GM19397 (cell line): Measurements from ENCODE around the gene SLC17A7.
"Not testable (repeated sequence)": the region's sequence is repeated elsewhere in the genome, so short reads cannot be mapped to it uniquely, and the experiment has no call there.

Source experiments
- ATAC-seq: cut with Tn5 transposase; IDR thresholded peaks from one replicate; pipeline ENCODE4 v1.9.1; 2021; ENCODE audit warnings: mild to moderate bottlenecking, moderate library complexity; ENCODE audit not compliant: unreplicated experiment

The SLC17A7 gene

DNA sequence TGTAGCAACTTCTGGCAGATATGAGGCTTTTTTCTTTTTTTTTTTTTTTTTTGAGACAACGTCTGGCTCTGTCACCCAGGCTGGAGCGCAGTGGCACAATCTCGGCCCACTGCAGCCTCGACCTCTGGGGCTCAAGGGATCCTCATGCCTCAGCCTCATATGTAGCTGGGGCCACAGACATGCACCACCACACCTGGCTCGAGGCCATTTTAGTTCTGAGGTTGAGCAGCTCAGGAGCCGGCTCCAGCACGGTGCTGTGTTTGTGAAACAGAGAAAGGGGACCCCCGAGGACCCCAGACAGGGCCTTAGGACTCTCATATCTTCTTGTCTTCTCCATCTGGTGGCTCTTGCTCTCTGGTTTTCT lies 29.3 kb upstream of the SLC17A7 start:
- no peak for ATAC-seq

DNA sequence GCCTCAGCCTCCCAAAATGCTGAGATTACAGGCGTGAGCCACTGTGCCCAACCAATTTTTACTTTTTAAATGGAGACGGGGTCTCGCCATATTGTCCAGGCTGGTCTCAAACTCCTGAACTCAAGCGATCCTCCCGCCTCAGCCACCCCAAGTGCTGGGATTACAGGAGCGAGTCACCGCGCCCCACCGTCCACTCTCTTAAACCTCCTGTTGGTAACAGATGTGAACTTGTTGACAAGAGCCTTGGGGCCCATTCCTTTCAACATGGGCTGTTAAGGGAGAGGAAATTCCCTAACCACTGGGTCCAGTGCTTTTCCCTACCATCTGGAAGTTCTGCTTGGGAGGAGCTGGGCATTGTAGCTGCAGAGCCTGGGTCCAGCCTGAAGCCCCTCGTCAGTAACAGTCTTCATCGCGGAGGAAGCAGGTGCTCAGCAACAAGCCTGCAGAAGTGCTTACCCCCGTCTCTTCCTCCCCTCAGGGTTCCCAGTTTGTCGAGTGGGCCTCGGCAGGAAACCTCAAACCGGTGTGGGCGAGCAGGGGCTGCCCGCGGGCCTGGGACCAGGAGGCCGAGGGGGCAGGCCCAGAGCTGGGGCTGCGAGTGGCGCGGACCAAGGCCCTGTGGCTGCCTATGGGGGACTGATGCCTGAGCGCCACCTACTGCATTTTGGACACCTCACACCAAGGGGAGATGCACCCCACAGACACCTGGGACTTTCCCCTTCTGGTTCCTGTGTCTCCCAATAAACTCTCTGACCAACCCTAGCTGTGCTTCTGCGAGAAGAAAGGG lies 28.7 kb upstream of the SLC17A7 start:
- no peak for ATAC-seq

DNA sequence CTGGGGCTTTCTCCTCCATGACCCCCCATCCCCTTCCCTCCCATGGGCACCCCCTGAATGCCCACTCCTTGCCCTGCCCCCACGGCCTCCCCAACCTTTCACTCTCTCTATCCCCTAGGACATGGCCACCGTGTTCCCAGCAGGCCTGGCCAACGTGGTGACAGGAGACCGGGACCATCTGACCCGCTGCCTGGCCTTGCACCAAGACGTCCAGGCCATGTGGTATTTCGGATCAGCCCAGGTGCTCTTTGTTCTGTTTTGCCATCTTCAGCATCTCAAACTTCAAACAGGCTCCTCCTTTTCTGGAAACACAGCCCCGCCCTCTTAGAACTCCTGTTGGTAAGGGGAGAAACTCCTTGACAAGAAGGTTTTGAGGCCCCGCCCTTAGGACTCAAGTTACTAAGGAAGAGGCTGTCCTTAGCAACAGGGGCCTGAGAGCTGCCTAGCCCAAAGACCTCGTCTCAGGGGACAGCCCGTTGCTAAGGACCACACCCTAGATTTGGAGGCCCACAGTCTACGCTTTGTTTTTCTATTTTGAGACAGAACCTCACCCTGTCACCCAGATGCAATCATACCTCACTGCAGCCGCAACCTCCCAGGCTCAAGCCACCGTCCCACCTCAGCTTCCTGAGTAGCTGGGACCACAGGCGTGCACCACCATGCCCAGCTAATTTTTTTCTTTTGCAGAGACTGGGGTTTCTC lies 27.6 kb upstream of the SLC17A7 start:
- peak; percentile 57 for ATAC-seq

DNA sequence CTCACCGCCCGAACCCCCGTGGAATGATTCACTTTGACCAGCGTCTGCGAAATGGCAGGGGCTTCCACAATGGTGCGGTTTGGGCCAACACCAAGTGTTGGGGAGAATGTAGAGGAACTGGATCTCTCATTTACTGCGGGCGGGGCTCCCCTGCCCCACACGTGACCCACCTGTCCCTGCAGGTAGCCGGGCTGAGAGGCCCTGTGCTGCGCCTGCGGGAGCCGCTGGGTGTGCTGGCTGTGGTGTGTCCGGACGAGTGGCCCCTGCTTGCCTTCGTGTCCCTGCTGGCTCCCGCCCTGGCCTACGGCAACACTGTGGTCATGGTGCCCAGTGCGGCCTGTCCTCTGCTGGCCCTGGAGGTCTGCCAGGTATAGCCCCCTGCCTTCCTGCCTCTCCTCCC lies 26.9 kb upstream of the SLC17A7 start:
- no peak for ATAC-seq

DNA sequence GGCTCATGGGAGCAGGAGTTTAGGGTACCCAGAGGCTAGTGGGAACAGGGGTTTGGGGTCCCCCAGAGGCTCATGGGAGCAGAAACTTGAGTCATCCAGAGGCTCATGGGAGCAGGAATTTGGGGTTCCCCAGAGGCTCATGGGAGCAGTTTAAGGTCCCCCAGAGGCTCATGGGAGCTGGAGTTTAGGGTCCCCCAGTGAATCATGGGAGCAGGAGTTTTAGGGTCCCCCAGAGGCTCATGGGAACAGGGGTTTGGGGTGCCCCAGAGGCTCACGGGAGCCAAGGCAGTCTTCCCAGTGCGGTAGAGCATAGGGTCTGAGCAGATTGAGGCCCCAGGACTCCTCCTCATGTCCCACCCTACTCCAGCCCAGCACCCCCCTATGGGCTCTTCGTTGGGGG lies 24.0 kb upstream of the SLC17A7 start:
- no peak for ATAC-seq

DNA sequence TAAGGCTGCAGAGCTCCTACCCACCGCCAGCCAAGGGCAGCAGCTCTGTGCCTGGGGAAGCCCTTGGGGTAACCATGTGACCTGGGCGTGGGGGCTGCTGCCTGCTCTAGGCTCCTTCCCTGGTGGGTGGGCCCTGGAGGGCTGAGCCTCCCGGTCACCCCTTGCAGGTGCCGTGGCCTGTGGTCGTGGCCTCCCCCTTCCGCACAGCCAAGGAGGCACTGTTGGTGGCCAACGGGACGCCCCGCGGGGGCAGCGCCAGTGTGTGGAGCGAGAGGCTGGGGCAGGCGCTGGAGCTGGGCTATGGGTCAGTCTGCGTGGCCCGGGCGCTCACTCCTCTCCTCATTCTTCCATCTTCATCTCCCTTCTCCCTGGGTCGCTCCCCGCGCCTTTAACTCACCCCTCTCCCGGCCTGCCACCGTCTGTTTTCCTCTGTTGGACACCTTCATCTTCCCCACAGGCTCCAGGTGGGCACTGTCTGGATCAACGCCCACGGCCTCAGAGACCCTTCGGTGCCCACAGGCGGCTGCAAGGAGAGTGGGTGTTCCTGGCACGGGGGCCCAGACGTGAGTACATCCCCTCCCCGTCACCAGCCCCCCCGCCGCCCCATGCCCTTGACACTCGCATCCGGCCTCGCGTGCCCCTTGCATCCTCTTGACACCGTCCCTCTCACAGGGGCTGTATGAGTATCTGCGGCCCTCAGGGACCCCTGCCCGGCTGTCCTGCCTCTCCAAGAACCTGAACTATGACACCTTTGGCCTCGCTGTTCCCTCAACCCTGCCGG lies 22.8 kb upstream of the SLC17A7 start:
- ATAC-seq, result no peak

DNA sequence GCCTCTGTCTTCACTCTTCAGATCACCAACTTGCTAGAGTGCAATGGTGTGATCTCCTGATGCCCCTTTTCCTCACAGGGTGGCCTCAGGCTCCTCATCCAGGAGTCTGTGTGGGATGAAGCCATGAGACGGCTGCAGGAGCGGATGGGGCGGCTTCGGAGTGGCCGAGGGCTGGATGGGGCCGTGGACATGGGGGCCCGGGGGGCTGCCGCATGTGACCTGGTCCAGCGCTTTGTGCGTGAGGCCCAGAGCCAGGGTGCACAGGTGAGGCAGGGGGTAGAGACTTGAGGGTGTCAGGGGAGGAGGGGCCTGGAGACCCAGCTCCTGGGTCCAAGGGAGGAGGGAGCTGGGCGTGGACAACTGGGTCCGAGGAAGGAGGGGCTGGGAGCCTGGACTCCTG lies 21.2 kb upstream of the SLC17A7 start:
- ATAC-seq, result no peak

DNA sequence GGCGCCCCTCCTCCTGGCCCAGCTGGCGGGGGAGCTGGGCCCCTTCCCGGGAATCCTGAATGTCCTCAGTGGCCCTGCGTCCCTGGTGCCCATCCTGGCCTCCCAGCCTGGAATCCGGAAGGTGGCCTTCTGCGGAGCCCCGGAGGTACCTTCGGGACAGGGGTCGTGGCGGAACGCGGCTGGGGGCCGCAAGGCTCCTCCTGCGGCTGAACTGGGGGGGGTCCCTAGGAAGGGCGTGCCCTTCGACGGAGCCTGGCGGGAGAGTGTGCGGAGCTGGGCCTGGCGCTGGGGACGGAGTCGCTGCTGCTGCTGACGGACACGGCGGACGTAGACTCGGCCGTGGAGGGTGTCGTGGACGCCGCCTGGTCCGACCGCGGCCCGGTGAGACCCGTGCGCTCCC lies 20.3 kb upstream of the SLC17A7 start:
- no peak for ATAC-seq

DNA sequence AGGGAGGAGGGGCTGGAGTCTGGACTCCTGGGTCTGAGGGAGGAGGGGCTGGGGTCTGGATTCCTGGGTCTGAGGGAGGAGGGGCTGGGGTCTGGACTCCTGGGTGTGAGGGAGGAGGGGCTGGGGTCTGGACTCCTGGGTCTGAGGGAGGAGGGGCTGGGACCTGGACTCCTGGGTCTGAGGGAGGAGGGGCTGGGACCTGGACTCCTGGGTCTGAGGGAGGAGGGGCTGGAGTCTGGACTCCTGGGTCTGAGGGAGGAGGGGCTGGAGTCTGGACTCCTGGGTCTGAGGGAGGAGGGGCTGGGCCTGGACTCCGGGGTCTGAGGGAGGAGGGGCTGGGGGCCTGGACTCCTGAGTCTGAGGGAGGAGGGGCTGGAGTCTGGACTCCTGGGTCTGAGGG lies 19.8 kb upstream of the SLC17A7 start:
- ATAC-seq, result not testable (repeated sequence)

DNA sequence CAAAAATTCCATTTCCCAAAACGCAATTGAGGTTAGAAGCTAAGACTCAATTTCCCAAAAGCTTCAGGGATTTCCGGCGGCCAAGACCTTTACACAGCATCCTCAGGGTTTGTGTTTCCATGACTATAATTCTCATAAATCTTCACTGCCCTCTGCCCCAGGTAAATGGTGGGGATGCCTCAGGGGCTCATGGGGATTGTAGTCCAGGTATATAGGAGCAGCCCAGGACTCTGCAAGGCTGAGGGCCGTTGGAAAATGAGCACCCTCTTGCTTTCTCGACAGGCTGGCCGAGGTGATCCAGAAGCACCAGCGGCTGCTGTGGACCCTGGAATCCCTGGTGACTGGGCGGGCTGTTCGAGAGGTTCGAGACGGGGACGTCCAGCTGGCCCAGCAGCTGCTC lies 18.1 kb upstream of the SLC17A7 start:
- ATAC-seq, result no peak

DNA sequence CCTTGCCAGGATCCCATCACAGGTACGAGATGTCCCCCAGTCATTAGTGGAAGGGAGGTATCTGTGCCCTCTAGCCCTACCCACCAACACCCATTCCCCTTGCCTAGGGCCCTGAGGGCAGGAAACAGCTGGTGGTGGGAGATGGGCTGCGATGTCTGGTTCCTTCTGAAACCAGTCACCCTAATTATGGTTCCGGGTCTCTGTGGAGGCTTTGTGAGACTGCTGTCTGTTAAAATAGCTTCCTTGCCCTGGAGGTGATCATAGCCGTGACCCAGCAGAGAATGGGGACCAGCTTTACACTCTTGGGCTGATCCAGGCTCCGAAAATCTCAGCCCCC lies 17.2 kb upstream of the SLC17A7 start:
- no peak for ATAC-seq

DNA sequence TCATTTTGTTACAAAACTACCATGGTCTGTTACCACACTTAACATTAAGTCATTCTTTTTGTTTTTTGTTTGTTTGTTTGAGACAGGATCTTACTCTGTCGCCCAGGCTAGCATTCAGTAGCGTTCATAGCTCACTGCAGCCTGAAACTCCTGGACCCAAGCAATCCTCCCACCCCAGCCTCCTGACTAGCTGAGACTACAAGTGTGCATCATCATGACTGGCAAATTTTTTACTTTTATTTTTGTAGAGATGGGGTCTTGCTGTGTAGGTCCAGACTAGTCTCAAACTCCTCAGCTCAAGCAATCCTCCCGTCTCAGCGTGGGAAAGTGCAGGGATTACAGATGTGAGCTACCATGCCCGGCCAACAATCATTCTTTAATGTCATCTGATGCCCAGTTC lies 15.0 kb upstream of the SLC17A7 start:
- no peak for ATAC-seq

DNA sequence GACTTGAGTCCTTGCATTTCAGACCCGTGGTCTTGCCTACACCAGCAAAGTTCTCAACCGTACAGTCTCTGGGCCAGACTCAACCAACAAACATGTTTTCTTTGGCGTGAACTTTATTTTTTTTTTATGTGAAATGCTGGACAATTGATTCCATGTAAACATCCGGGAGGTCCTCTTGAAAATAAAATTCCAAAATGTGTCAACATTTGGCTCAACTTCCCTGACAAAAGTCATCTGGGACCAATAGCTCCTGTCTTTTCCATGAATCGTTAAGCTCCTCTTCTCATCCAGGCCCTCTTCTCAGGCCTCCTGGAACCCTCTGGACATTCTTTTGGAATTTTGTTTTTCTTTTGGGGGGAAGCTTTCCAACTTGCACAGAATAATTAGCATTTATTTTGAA lies 14.4 kb upstream of the SLC17A7 start:
- ATAC-seq, result no peak

DNA sequence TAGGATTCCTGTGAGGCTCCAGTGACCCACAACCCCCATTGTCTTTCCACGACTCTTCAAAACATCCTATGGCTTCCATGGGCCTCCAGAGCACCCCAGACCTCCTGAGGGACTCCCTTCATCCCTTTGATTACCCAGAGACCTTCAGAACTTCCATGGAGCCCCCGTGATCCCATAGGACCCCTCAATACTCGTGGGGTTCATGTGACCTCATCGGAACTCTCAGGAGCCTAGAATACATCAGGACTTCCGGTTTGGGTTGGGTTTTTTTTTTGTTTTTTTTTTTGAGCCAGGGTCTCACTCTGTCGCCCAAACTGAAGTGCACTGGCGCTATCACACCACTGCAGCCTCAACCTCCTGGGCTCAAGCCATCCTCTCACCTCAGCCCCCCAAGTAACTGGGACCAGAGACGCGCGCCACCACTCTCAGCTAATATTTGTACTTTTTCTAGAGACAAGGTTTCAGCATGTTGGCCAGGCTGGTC lies 12.5 kb upstream of the SLC17A7 start:
- ATAC-seq, result no peak

DNA sequence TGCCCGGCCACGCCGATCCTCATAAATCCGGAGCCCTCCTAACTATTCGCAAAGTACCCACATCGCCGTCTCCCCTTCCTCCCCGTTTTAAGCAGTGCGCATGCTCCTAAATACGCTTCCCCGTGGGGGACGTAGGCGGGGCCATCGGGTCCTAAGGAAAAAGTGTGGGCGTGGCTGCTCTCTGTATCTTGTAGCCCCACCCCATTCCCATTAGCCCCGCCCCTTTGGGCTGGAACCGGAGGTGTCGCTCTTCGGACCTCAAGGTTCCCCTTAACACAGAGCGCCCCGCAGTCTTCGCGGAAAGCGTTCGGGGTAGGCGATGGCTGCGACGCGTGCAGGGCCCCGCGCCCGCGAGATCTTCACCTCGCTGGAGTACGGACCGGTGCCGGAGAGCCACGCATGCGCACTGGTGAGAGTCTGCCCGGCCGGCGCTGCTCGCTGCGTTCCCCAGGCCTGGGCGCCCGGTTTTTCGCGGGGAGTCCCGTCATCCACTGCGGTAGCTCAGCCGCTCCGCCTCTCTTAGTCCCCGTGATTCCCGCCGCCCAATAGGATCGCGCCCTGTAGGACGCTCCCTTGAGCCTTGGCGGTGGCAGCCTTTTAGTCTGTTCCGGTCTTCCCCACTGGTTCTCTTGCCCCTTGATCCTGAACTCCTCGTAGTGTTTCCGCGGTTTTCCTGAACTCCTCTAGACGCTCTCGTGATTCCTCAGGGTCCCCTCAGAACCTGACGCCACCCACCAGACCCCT lies 11.9 kb upstream of the SLC17A7 start, which contains the start of gene ALDH16A1:
TSS of gene ALDH16A1 (plus strand) at position 213 of the 744 bp plus-strand sequence. CDS start at position 320, 107 bp downstream.
- ATAC-seq, result peak; percentile 86

DNA sequence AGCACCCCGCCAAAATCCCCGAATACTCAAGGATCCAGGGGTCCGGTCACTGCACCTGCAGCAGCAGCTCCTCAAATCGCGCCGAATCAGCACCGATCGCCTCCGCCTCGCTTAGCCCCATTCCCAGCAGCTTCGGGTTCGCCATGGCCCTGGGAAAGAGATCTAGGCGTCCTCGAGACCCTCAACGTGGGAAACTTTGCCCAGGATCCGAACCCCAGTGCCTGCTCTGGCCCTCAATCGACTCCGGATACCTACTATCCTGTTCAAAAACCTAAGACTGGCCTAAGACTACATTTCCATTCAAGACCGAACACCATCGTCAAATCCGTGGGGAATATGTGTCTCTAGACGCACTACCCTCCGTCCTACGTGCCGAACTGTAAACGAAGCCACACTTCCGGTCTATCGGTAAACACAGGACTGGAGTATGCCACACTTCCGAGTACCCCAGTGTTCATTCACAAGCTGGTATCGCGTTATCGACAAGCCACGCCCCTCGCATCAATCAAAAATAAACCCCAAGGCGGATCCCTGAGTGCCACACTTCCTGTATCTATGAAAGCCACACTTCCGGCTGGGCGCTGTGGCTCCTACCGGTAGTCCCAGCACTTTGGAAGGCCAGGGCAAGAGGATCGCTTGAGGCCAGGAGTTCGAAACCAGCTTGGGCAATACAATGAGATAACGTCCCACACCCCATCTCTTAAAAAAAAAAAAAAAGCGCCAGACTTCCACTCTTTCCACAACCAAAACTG lies 10.3 kb upstream of the SLC17A7 start, which contains the start of gene PIH1D1:
TSS of gene PIH1D1 (minus strand) at position 385 of the 752 bp plus-strand sequence. CDS start at position 145, 240 bp downstream.
- peak; percentile 51 for ATAC-seq

DNA sequence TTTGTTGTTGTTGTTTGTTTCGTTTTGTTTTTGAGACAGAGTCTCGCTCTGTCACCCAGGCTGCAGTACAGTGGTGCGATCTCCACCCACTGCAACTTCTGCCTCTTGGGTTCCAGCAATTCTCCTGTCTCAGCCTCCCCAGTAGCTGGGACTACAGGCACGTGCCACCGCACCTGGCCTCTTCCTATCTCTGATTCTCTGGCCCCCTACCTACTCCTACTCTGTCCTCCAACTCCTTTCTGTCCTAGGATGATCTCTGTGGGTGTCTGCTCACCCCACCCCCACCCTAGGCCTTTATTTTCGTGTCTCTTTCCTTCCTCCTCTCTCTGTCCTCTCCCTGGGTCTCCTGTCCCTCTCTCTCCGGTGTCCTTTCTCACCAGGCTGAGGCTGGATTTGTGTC lies 9.1 kb upstream of the SLC17A7 start:
- ATAC-seq, result no peak

DNA sequence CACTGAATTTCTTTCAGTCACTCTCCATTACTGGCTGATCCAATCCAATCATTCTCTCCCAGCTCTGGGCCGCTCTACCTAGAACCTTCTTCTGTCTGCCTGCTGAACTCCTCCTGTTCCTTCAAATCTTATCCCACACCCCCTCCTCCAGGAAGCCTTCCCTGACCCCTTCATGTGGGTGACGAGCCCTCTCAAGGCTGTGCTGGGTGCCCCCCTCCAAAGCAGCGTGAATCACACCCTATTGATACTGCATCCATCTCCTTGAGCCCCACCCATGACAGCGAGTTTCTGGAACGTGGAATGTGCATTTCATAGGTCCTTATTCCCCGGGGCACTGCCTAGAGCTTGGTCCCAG lies 7.1 kb upstream of the SLC17A7 start:
- no peak for ATAC-seq

DNA sequence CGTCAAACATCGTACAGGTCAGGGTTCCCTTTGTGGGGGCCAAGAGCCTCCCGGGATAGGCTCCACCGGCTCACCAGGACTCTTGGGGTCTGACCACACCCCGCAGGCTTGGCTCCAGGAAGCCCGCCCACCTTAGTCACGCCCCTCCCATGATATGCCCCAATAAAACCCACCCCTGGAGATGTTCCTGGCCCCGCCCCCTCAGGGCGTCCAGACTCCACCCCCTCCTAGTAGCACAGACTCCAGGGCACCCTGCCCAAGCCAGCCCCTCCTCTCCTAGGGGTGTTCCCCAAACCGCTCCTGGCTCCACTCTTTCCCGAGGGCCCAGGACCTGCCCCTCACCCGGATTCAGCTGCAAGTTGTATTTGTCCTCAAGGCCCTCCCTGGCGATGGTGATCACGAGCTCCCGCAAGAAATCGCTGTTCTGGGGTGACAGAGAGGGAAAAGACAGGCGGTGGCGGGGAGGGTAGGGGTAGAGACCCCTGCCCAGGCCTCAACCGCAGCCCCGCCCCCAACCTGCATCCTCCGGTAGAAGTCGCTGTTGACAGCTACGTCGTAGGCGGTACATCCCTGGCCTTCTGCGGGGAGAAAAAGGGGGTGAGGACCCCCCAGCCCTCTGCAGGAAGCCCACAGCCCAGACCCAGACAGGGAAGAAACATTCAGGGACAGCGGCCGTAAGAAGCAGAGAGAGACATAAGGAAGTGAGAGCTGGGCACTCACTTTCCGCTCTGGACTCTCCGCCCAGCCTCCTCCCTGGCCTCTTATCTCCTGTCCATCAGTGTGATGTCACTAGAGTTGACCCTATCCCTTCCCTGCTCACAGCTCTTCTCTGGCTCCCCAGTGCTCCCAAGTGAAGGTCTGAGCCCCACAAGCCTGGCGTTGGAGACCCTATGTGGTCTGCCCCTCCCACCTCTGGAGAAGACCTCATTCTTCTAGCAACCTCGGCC lies 6.4 kb upstream of the SLC17A7 start:
- ATAC-seq, result no peak
